HG02852 (cell line): ENCODE measurements around the gene FMO1.
"Not testable (repeated sequence)": the region's sequence is repeated elsewhere in the genome, so short reads cannot be mapped to it uniquely, and the experiment has no call there.

ENCODE experiments used
- ATAC-seq: cut with Tn5 transposase; IDR thresholded peaks from one replicate; pipeline ENCODE4 v1.9.1; 2021; ENCODE audit warnings: mild to moderate bottlenecking, moderate library complexity; ENCODE audit not compliant: unreplicated experiment

The FMO1 gene

GRCh38 chr1:171231326-171231725 is 17.0 kb upstream of the FMO1 start:
- ATAC-seq, result no peak

- ATAC-seq, result no peak
These were observed 15.1 kb upstream of the FMO1 start for GRCh38 chr1:171233183-171233582.

DNA sequence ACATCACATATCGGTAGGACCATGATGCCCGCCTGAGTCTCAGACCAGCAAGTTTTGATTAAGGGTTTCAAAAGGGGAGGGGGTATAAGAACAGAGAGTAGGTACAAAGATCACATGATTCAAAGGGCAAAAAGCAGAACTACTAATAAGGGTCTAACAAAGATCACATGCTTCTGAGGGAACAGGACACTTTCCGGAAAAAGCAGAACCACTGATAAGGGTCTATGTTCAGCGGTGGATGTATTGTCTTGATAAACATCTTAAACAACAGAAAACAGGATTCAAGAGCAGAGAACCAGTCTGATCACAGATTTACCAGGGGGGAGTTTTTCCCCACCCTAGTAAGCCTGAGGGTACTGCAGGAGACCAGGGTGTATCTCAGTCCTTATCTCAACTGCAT is 12.1 kb upstream of the FMO1 start:
- ATAC-seq, result not testable (repeated sequence)

- no peak for ATAC-seq
These were observed 4.4 kb upstream of the FMO1 start for GRCh38 chr1:171243878-171244277.

DNA sequence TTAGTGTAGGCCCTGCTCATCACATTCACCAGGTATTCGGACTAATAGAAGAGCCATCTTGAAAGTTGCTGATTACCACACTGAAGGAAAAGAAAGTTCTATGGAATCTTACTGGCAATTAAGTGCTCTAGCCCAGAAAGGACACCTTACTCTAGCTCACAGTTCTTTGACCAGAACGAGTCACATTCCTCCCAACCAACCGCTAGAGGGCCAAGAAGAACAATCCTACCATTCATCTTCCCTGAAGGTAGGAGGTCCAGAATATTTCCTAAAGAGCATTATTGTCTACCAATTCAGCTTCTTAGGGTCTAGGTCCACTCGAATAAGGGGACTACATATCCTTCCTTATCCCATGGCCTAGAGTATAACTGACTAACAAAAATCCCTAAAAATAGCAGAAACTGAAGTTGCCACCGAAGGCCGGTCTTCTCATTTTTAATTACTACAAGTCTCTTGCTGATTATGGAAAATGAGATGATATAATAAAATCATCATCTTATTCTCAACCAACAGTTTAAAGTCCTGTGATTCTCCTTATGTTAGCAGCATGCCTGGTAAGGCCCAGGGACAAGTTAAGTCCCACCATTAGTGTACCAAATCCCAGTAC is 2.7 kb upstream of the FMO1 start:
- peak; percentile 82 for ATAC-seq

- no peak for ATAC-seq
These were observed 793 bp upstream of the FMO1 start for GRCh38 chr1:171247501-171247900.

- ATAC-seq, result no peak
These were observed 547 bp downstream of the FMO1 start for GRCh38 chr1:171248841-171249240.

GRCh38 chr1:171250263-171250662 is 2.0 kb downstream of the FMO1 start:
- ATAC-seq, result no peak

- ATAC-seq, result peak; percentile 48
These were observed 3.0 kb downstream of the FMO1 start for GRCh38 chr1:171251042-171251951.

DNA sequence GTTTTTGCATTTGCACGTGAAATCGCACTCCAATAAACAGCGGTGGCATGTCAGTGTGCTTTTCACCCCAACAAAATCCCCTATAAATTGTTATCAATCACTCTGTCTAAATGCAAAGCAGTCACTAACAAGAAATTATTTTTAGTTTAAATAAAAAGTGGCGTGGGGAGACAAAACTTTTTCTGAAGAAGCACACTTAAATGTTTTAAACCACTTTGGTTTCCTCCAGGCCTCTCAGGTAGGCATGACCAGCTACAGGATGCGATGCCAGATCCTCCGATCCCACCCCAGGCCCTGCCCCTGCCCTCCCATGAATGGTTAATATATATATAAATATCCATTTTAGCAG is 3.6 kb downstream of the FMO1 start:
- no peak for ATAC-seq

DNA sequence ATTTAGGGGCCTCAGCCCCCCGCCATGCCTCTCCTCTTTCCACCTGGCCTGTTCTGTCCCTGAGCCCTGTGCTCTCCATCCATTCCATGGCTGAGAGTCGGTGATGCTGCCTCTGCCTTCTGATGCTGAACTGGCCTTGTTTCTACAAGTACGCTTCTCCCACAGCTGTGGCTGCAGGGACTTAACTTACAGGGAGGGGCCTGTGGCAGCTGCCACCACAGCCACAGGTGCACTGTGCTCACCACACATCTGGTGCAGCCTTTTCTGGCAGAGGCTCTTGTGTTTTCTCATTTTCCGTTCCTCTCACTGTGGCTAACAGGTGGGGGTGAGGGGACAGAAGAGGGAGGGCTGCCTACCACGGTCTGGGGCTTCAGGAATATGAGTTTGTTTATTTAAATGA is 4.2 kb downstream of the FMO1 start:
- peak; percentile 92 for ATAC-seq

GRCh38 chr1:171254859-171255258 is 6.6 kb downstream of the FMO1 start:
- no peak for ATAC-seq

GRCh38 chr1:171256940-171257606 is 8.8 kb downstream of the FMO1 start:
- ATAC-seq, result no peak

DNA sequence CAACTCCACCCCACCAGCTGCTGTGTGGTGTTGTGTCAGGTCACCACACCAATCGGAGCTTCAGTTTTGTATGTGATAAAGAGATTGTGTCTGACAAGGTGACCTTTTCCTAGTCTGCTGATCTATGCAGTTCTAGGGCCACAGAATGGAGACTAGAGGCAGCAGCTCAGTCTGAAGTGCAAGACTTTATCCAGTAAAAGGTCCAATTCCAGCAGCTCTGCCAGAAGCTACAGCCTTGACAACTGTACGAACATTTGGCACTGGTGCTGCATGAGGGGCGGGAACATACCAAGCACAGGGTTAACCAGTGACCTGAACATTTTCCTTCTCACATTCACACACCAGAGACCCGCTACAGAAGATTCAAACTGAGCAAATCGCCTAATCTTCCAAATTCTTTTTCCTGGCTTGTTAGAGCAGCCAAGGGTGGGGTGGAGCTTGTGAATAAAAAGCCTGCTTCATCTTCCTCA is 9.3 kb downstream of the FMO1 start:
- no peak for ATAC-seq

DNA sequence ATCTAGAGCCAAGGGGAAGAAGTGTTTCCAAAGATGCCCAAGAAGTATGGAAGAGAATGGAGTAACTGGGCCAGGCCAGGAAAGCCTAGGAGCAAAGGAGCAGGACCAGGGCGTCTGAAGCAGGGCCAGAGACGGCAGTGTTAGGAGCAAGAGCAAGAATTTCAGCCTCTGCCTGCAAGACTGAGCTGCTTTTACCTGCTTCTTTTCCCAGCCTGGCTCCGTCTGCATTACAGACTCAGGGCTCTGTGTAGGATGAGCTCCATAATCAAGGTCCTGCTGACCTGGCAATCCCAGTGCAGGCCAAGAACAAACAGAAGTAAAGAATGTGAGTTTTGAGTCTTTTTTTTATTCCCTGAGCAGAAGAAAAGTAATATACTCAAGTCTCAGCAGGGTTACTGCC is 10.1 kb downstream of the FMO1 start:
- ATAC-seq, result no peak

- no peak for ATAC-seq
These were observed 10.6 kb downstream of the FMO1 start for GRCh38 chr1:171258943-171259342.

DNA sequence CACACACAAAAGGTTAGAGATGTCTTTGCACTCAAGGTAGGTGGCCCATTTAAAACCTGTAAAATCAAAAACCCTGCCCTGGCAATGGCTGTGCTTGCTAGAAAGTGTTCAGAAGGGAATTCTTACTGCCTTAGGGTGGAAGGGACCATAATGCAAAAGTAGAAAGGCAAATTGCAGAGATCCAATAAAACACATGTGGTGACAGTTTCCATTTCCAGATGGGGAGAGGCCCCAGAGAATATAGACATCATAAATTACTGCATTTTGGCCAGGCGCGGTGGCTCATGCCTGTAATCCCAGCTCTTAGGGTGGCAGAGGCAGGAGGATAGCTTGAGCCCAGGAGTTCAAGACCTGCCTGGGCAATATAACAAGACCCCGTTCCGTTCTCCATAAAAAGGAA is 13.0 kb downstream of the FMO1 start:
- no peak for ATAC-seq

DNA sequence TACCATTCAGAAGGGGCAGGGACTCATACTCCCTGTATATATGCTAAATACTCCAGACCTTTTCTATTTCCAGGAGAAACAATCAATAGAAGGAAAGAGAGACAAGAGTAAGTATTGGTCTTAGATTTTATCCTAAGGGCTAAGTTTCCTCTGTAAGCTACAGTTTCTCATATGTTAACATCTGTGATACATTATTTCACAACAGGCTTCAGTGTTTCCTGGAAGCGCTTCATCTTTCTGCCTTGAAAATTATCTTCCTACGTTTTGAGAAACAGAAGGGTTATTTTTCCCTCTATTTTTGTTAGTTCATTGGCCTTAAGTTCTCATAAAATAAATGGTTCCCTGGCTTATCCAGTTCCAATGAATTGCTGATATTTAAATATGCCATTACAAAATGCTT is 15.6 kb downstream of the FMO1 start:
- ATAC-seq, result no peak

DNA sequence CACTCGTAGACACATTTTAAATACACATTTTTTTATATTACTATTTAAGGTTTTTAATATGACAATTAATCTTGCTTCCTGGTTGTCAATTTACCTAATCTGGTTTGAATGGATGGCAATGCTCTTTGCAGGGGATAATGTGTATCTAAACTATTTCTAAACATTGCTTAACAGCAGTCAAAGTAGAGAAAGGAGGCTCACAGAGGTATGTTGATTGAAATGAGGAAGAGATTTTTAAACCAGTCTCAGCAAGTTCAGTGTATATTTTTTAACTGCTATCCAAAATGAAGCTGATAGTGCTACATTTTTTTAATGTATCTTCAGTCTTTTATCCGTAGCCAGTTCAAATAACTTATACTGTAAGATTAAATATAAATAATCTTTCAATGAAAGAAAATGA is 17.4 kb downstream of the FMO1 start:
- ATAC-seq, result no peak

- ATAC-seq, result no peak
These were observed 18.6 kb downstream of the FMO1 start for GRCh38 chr1:171266930-171267329.

DNA sequence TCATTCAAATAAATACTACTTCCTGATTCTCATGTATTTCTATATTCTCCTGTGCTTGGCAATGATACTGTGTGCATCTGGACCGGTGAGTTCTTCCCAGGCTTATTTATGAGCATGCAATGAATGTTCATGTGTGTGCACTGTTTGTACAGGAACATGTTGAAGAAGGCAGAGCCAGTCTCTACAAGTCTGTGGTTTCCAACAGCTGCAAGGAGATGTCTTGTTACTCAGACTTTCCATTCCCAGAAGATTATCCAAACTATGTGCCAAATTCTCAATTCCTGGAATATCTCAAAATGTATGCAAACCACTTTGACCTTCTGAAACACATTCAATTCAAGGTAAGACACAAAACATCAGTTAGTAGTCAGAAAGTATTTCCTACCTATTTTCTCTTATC is 19.1 kb downstream of the FMO1 start:
- no peak for ATAC-seq

DNA sequence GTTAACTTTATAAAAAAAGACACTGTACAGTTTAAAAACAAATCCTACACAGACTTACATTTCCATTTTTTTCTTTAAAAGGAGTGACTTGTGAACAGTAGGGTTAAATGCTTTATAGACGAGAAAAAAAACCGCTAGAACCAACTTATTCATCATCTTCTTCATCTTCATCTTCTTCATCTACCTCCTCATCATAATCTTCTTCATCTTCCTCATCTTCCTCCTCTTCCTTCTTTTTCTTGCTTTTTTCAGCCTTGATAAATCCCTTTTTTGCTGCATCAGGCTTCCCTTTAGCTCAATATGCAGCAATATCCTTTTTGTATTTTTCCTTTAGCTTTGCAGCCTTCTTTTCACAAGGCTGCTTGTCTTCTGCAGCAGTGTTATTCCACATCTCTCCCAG is 22.5 kb downstream of the FMO1 start:
- no peak for ATAC-seq
